Stimulated activated memory B cell treated with anti-CD40 and anti-IgM and Interleukin-4, amounts not matched to agents 10 μg/mL and 1 μg/mL and 100 μg/mL, for 72 hours (primary cell): ENCODE results near the gene MARCHF3.
"Not testable (repeated sequence)": the region's sequence is repeated elsewhere in the genome, so short reads cannot be mapped to it uniquely, and the experiment has no call there.

Experiments
- ATAC-seq: fragments of 150-1000 bp; cut with Tn5 transposase; 2 replicates; pipeline ENCODE4 v1.10.0; 2021
- H3K27ac Mint-ChIP-seq: one replicate; pipeline ENCODE4 v1.8.0; 2022; ENCODE audit warnings: mild to moderate bottlenecking, mixed read lengths
- H3K27me3 Mint-ChIP-seq: one replicate; pipeline ENCODE4 v1.8.0; 2022; ENCODE audit warnings: mixed read lengths
- H3K36me3 Mint-ChIP-seq: one replicate; pipeline ENCODE4 v1.8.0; 2022; ENCODE audit warnings: mixed read lengths
- H3K4me1 Mint-ChIP-seq: one replicate; pipeline ENCODE4 v1.8.0; 2022; ENCODE audit warnings: mixed read lengths
- H3K4me3 Mint-ChIP-seq: one replicate; pipeline ENCODE4 v1.8.0; 2022; ENCODE audit warnings: mild to moderate bottlenecking, moderate library complexity, mixed read lengths
- H3K9me3 Mint-ChIP-seq: one replicate; pipeline ENCODE4 v1.8.0; 2022; ENCODE audit warnings: mixed read lengths

The MARCHF3 gene

GRCh38 chr5:126845470-126846070, 184.8 kb downstream of the MARCHF3 start:
- not testable (repeated sequence) for H3K9me3 Mint-ChIP-seq, H3K27me3 Mint-ChIP-seq
- Mint-ChIP-seq H3K36me3 (peaks cover 32% of the 10 kb centered on the region), H3K4me3 (peak overlapping the region; percentile 21), H3K27ac (peak overlapping the region; percentile 81), H3K4me1 (peaks cover 40% of the 10 kb centered on the region)
- ATAC-seq = peak; percentile 94

GRCh38 chr5:126843375-126843774, 187.0 kb downstream of the MARCHF3 start:
- Mint-ChIP-seq H3K27ac (peak overlapping the region; percentile 81), H3K36me3 (peaks cover 47% of the 10 kb centered on the region), H3K4me1 (peaks cover 40% of the 10 kb centered on the region)
- not testable (repeated sequence) for H3K9me3 Mint-ChIP-seq, ATAC-seq, H3K4me3 Mint-ChIP-seq, H3K27me3 Mint-ChIP-seq

- H3K27me3 Mint-ChIP-seq, H3K4me3 Mint-ChIP-seq, H3K9me3 Mint-ChIP-seq, H3K4me1 Mint-ChIP-seq, ATAC-seq, H3K27ac Mint-ChIP-seq: not testable (repeated sequence)
- H3K36me3 Mint-ChIP-seq = peaks cover 66% of the 10 kb centered on the region
Measured at GRCh38 chr5:126839407-126839806, 191.0 kb downstream of the MARCHF3 start.

GRCh38 chr5:126837906-126838539, 192.3 kb downstream of the MARCHF3 start:
- Mint-ChIP-seq H3K4me1 (no peaks in the 10 kb centered on the region), H3K36me3 (peaks cover 65% of the 10 kb centered on the region), H3K27me3 (no peaks in the 10 kb centered on the region), H3K9me3 (no peaks in the 10 kb centered on the region), H3K4me3 (no peak overlapping the region), H3K27ac (no peak overlapping the region)
- ATAC-seq = no peak

GRCh38 chr5:126837242-126837641, 193.1 kb downstream of the MARCHF3 start:
- no peak for ATAC-seq
- no peaks in the 10 kb centered on the region for H3K9me3 Mint-ChIP-seq
- no peak overlapping the region for H3K27ac Mint-ChIP-seq
- H3K36me3 Mint-ChIP-seq = peaks cover 68% of the 10 kb centered on the region
- no peaks in the 10 kb centered on the region for H3K27me3 Mint-ChIP-seq
- H3K4me1 Mint-ChIP-seq = no peaks in the 10 kb centered on the region
- H3K4me3 Mint-ChIP-seq = no peak overlapping the region

- Mint-ChIP-seq H3K4me3 (no peak overlapping the region), H3K9me3 (no peaks in the 10 kb centered on the region), H3K4me1 (no peaks in the 10 kb centered on the region), H3K36me3 (peaks cover 64% of the 10 kb centered on the region), H3K27ac (no peak overlapping the region), H3K27me3 (no peaks in the 10 kb centered on the region)
- no peak for ATAC-seq
Measured at GRCh38 chr5:126836778-126837177, 193.6 kb downstream of the MARCHF3 start.

- no peak overlapping the region for H3K27ac Mint-ChIP-seq
- H3K4me3 Mint-ChIP-seq = no peak overlapping the region
- no peaks in the 10 kb centered on the region for H3K9me3 Mint-ChIP-seq
- H3K27me3 Mint-ChIP-seq = no peaks in the 10 kb centered on the region
- ATAC-seq = no peak
- peaks cover 75% of the 10 kb centered on the region for H3K36me3 Mint-ChIP-seq
- H3K4me1 Mint-ChIP-seq = no peaks in the 10 kb centered on the region
Measured at GRCh38 chr5:126831156-126831555, 199.2 kb downstream of the MARCHF3 start.

GRCh38 chr5:126830061-126830460, 200.3 kb downstream of the MARCHF3 start:
- Mint-ChIP-seq H3K4me1 (no peaks in the 10 kb centered on the region), H3K27ac (no peak overlapping the region), H3K36me3 (peaks cover 74% of the 10 kb centered on the region), H3K9me3 (no peaks in the 10 kb centered on the region), H3K27me3 (no peaks in the 10 kb centered on the region), H3K4me3 (no peak overlapping the region)
- ATAC-seq = no peak

- Mint-ChIP-seq H3K4me1 (no peaks in the 10 kb centered on the region), H3K27ac (no peak overlapping the region), H3K27me3 (no peaks in the 10 kb centered on the region), H3K4me3 (no peak overlapping the region), H3K9me3 (no peaks in the 10 kb centered on the region), H3K36me3 (peaks cover 71% of the 10 kb centered on the region)
- no peak for ATAC-seq
Measured at GRCh38 chr5:126829098-126829497, 201.3 kb downstream of the MARCHF3 start.

- Mint-ChIP-seq H3K9me3 (no peaks in the 10 kb centered on the region), H3K4me1 (no peaks in the 10 kb centered on the region), H3K27ac (no peak overlapping the region), H3K4me3 (no peak overlapping the region), H3K36me3 (peaks cover 66% of the 10 kb centered on the region), H3K27me3 (no peaks in the 10 kb centered on the region)
- ATAC-seq = no peak
Measured at GRCh38 chr5:126826619-126827215, 203.6 kb downstream of the MARCHF3 start.

GRCh38 chr5:126819253-126819652, 211.1 kb downstream of the MARCHF3 start:
- ATAC-seq = no peak
- peaks cover 36% of the 10 kb centered on the region for H3K36me3 Mint-ChIP-seq
- no peak overlapping the region for H3K4me3 Mint-ChIP-seq

GRCh38 chr5:126818736-126819135, 211.6 kb downstream of the MARCHF3 start:
- Mint-ChIP-seq H3K4me3 (no peak overlapping the region), H3K4me1 (no peaks in the 10 kb centered on the region)
- ATAC-seq = no peak

More at GRCh38 chr5:126819253-126819652, 211.1 kb downstream of the MARCHF3 start:
- Mint-ChIP-seq H3K4me1 (no peaks in the 10 kb centered on the region), H3K9me3 (no peaks in the 10 kb centered on the region), H3K27ac (no peak overlapping the region), H3K27me3 (no peaks in the 10 kb centered on the region)

More at GRCh38 chr5:126818736-126819135, 211.6 kb downstream of the MARCHF3 start:
- Mint-ChIP-seq H3K36me3 (peaks cover 40% of the 10 kb centered on the region), H3K27ac (no peak overlapping the region), H3K9me3 (no peaks in the 10 kb centered on the region), H3K27me3 (no peaks in the 10 kb centered on the region)
